H54 (cell line): Measurements from ENCODE around the gene DTX4.

Experiments used
- DNase-seq: peaks from one replicate; pipeline ENCODE4 v3.0.0; 2011; ENCODE audit warnings: low spot score, mixed read lengths; ENCODE audit not compliant: insufficient read length
- FAIRE-seq: peaks from 3 replicates; lab custom pipeline; 2011; peaks lifted over from hg19 to GRCh38; lab: Jason Lieb, UNC
- POLR2A ChIP-seq: IDR thresholded peaks from 2 replicates; pipeline ENCODE4 v1.6.1; 2011; ENCODE audit warnings: low read depth, mild to moderate bottlenecking, low read length

DTX4 gene

GRCh38 chr11:59152312-59152951 is 19.5 kb upstream of the DTX4 start:
- FAIRE-seq (no peak), DNase-seq (no peak)
- TF ChIP-seq POLR2A, result no peak

- TF ChIP-seq POLR2A, result no peak
- no peak for FAIRE-seq
- no peak for DNase-seq
These were observed 17.3 kb upstream of the DTX4 start for GRCh38 chr11:59154610-59155009.

- no peak for FAIRE-seq
- TF ChIP-seq POLR2A, result no peak
- no peak for DNase-seq
These were observed 14.5 kb upstream of the DTX4 start for GRCh38 chr11:59157433-59157832.

GRCh38 chr11:59158206-59159068 is 13.5 kb upstream of the DTX4 start:
- no peak for TF ChIP-seq POLR2A
- FAIRE-seq (peak; percentile 84), DNase-seq (peak; percentile 29)

- FAIRE-seq (no peak), DNase-seq (no peak)
- TF ChIP-seq POLR2A, result no peak
These were observed 7.9 kb upstream of the DTX4 start for GRCh38 chr11:59164028-59164427.

- DNase-seq, result no peak
- no peak for FAIRE-seq
- TF ChIP-seq POLR2A, result no peak
These were observed 580 bp downstream of the DTX4 start for GRCh38 chr11:59172345-59173079.

GRCh38 chr11:59173080-59173963 is 1.4 kb downstream of the DTX4 start:
- no peak for TF ChIP-seq POLR2A
- DNase-seq (no peak), FAIRE-seq (no peak)

GRCh38 chr11:59173964-59174663 is 2.2 kb downstream of the DTX4 start:
- no peak for DNase-seq
- TF ChIP-seq POLR2A, result no peak
- no peak for FAIRE-seq

GRCh38 chr11:59174664-59175033 is 2.7 kb downstream of the DTX4 start:
- TF ChIP-seq POLR2A, result no peak
- DNase-seq, result peak; percentile 31
- FAIRE-seq, result no peak

GRCh38 chr11:59175091-59175501 is 3.2 kb downstream of the DTX4 start:
- DNase-seq, result no peak

GRCh38 chr11:59176330-59176729 is 4.4 kb downstream of the DTX4 start:
- FAIRE-seq (no peak), DNase-seq (no peak)
- no peak for TF ChIP-seq POLR2A

More at GRCh38 chr11:59175091-59175501, 3.2 kb downstream of the DTX4 start:
- TF ChIP-seq POLR2A, result no peak
- no peak for FAIRE-seq

- no peak for TF ChIP-seq POLR2A
- FAIRE-seq, result no peak
- DNase-seq, result no peak
These were observed 6.5 kb downstream of the DTX4 start for GRCh38 chr11:59178402-59178801.

GRCh38 chr11:59179121-59179520 is 7.2 kb downstream of the DTX4 start:
- FAIRE-seq, result no peak
- DNase-seq, result no peak

More at GRCh38 chr11:59179121-59179520, 7.2 kb downstream of the DTX4 start:
- TF ChIP-seq POLR2A, result no peak
